Endothelial cell of umbilical vein (primary cell): Measurements from ENCODE around the gene ADSL. TPM values are rescaled to one million over a fixed set of nuclear protein-coding genes. Genes with fewer than 3 reads are reported as not detected.

Experiments
- BruUV-seq: library from RNA; stranded (reverse); fragments of 400-500 nt; replicated peaks from 2 replicates; lab custom pipeline; 2021; lab: Mats Ljungman, UMichigan
- CTCF ChIA-PET: fragments of 300-600, 350-600 bp; sonication (Branson Sonifier 250); formaldehyde crosslinking; loops from one replicate; lab custom pipeline; 2021; ENCODE audit warnings: antibody characterized with exemption, inconsistent platforms; lab: Charles Lee
- POLR2A ChIA-PET: fragments of 300-600, 350-600 bp; sonication (Branson Sonifier 250); formaldehyde crosslinking; loops from one replicate; lab custom pipeline; 2021; ENCODE audit warnings: antibody characterized with exemption, inconsistent platforms; lab: Charles Lee
- DNase-seq: peaks from one replicate; pipeline ENCODE4 v3.0.0-alpha.2; 2011; ENCODE audit warnings: low read depth, low spot score
- FAIRE-seq: peaks from 2 replicates; lab custom pipeline; 2011; peaks lifted over from hg19 to GRCh38; lab: Jason Lieb, UNC
- H2AFZ ChIP-seq: 2 replicates; pipeline ENCODE4 v1.6.0; 2012; ENCODE audit warnings: low read depth, low read length, control low read depth, inconsistent platforms
- H3K27ac ChIP-seq: 2 replicates; pipeline ENCODE4 v1.5.1; 2011; ENCODE audit warnings: low read depth, mild to moderate bottlenecking, control low read depth, low read length, moderate library complexity; ENCODE audit not compliant: insufficient read depth
- H3K27me3 ChIP-seq, 2 experiments: 2 replicates each; pipeline versions ENCODE4 v1.6.0 to v1.6.1; 2011; ENCODE audit warnings: low read length in 2 of 2, mixed read lengths in 1 of 2; ENCODE audit not compliant: control insufficient read depth in 2 of 2, insufficient read depth in 2 of 2
- H3K36me3 ChIP-seq, 2 experiments: 2 replicates in 1 of 2; 3 replicates in 1 of 2; pipeline ENCODE4 v1.5.1; 2011; ENCODE audit warnings: low read length in 2 of 2, mild to moderate bottlenecking in 1 of 2, moderate library complexity in 1 of 2; ENCODE audit not compliant: control insufficient read depth in 2 of 2, insufficient read depth in 2 of 2; ENCODE audit errors: extremely low read depth in 1 of 2
- H3K4me1 ChIP-seq: 3 replicates; pipeline ENCODE4 v1.5.1; 2011; ENCODE audit warnings: mild to moderate bottlenecking, low read length; ENCODE audit not compliant: control insufficient read depth, insufficient read depth; ENCODE audit errors: extremely low read depth
- H3K4me2 ChIP-seq: 2 replicates; pipeline ENCODE4 v1.6.1; 2011; ENCODE audit warnings: low read length, control low read depth, mixed read lengths; ENCODE audit not compliant: insufficient read depth
- H3K4me3 ChIP-seq, 3 experiments: fragments of 200-600 bp in 1 of 3; sonication (generic), shearing (Covaris generic) in 1 of 3; replicated peaks in 1 of 3; 2 replicates each; pipeline ENCODE4 v1.5.1; 2011 to 2016; ENCODE audit warnings: control low read depth in 3 of 3, low read length in 3 of 3, mild to moderate bottlenecking in 2 of 3, inconsistent platforms in 1 of 3, low read depth in 1 of 3, moderate library complexity in 1 of 3; ENCODE audit not compliant: insufficient read depth in 1 of 3
- H3K79me2 ChIP-seq: 2 replicates; pipeline ENCODE4 v1.6.0; 2012; ENCODE audit warnings: low read length, inconsistent platforms; ENCODE audit not compliant: control insufficient read depth, insufficient read depth
- H3K9ac ChIP-seq: replicated peaks from 2 replicates; pipeline ENCODE3; 2011; ENCODE audit warnings: low read length, control low read depth; ENCODE audit not compliant: insufficient read depth; ENCODE audit errors: extremely low read depth
- H3K9me1 ChIP-seq: replicated peaks from 3 replicates; pipeline ENCODE4 v1.6.0; 2011; ENCODE audit warnings: mild to moderate bottlenecking, low read length; ENCODE audit not compliant: control insufficient read depth, insufficient read depth; ENCODE audit errors: extremely low read depth
- H3K9me3 ChIP-seq: replicated peaks from 2 replicates; pipeline ENCODE4 v1.5.1; 2012; ENCODE audit warnings: low read length, inconsistent platforms; ENCODE audit not compliant: control insufficient read depth, insufficient read depth
- H4K20me1 ChIP-seq: replicated peaks from 2 replicates; pipeline ENCODE3; 2011; ENCODE audit warnings: mild to moderate bottlenecking, low read length; ENCODE audit not compliant: control insufficient read depth, insufficient read depth; ENCODE audit errors: extremely low read depth
- CTCF ChIP-seq, 2 donors: IDR thresholded peaks; 1 replicate in 1 of 2; 2 replicates in 1 of 2; pipeline ENCODE4 v1.5.1; 2011; ENCODE audit warnings: low read length in 2 of 2, mild to moderate bottlenecking in 2 of 2, moderate library complexity in 2 of 2, control low read depth in 1 of 2, inconsistent platforms in 1 of 2, low read depth in 1 of 2; ENCODE audit not compliant: insufficient read depth in 1 of 2; ENCODE audit errors: extremely low read depth in 1 of 2
- EZH2 ChIP-seq: IDR thresholded peaks from 2 replicates; pipeline ENCODE4 v1.6.1; 2012; ENCODE audit warnings: borderline replicate concordance, low read depth, mild to moderate bottlenecking, moderate library complexity, low read length, inconsistent platforms; ENCODE audit not compliant: severe bottlenecking
- FOS ChIP-seq: IDR thresholded peaks from 2 replicates; pipeline ENCODE4 v1.6.1; 2011; ENCODE audit warnings: mild to moderate bottlenecking, low read length, moderate library complexity, borderline replicate concordance; ENCODE audit not compliant: insufficient read depth
- GATA2 ChIP-seq: IDR thresholded peaks from 2 replicates; pipeline ENCODE4 v1.7.0; 2011; ENCODE audit warnings: low read depth, mild to moderate bottlenecking, moderate library complexity, mixed read lengths, low read length; ENCODE audit not compliant: insufficient read length, insufficient read depth
- JUN ChIP-seq: IDR thresholded peaks from 2 replicates; pipeline ENCODE4 v1.6.1; 2011; ENCODE audit warnings: borderline replicate concordance, low read depth; ENCODE audit not compliant: insufficient read length, insufficient read depth
- MAX ChIP-seq: IDR thresholded peaks from 2 replicates; pipeline ENCODE4 v1.6.1; 2011; ENCODE audit not compliant: insufficient read depth, insufficient read length
- MYC ChIP-seq: IDR thresholded peaks from one replicate; pipeline ENCODE4 v1.6.1; 2011; ENCODE audit warnings: mild to moderate bottlenecking, low read depth, low read length
- POLR2A ChIP-seq: IDR thresholded peaks from 2 replicates; pipeline ENCODE4 v1.6.1; 2012; ENCODE audit warnings: low read depth, mild to moderate bottlenecking, control low read depth, low read length
- POLR2AphosphoS5 ChIP-seq: IDR thresholded peaks from 2 replicates; pipeline ENCODE4 v1.6.1; 2012; ENCODE audit warnings: low read depth, mild to moderate bottlenecking, control low read depth, low read length, moderate library complexity; ENCODE audit not compliant: insufficient read depth
- dilution Hi-C: fragments of 300-500 bp; cut with MboI; formaldehyde crosslinking; loops from one replicate; pipeline ENCODE4 v1.15.0; 2019; ENCODE audit warnings: low sequenced_read_pairs; ENCODE audit not compliant: extremely low pct_ligation_motif_present
- intact Hi-C: fragments of 100-400 bp; cut with micrococcal nuclease; formaldehyde crosslinking; loops from one replicate; pipeline ENCODE4 v1.10.0; 2022
- polyA plus RNA-seq, 4 experiments: library from polyadenylated mRNA; depleted of rRNA in 3 of 4; stranded (reverse) in 3 of 4; unstranded in 1 of 4; fragments of >200 nt; gene quantifications; 2 replicates each; pipeline versions ENCODE4 v1.2.1 to v1.2.3, GENCODE V29; 2011 to 2012; ENCODE audit warnings: missing spikeins in 1 of 4
- total RNA-seq: library from RNA; stranded (reverse); gene quantifications from 2 replicates; pipeline ENCODE4 v1.2.3, GENCODE V29; 2021

The ADSL gene
- total and polyA plus RNA-seq, 2 donors (not counting 3 experiments of a cell fraction or from before 2014, with no cell fraction given) = 103 to 141 TPM

GRCh38 chr22:40396882-40397281 lies 50.6 kb downstream of the ADSL start:
- no TSS peak for BruUV-seq
- peak; percentile 92 for DNase-seq
- Histone ChIP-seq H3K9me1 (no peaks in the 10 kb centered on the region), H3K36me3 (peaks cover 0 to 3% of the 10 kb centered on the region in 2 experiments), H3K79me2 (peaks cover 7% of the 10 kb centered on the region), H3K27me3 (no peaks in the 10 kb centered on the region), H3K27ac (peak overlapping the region; percentile 60), H4K20me1 (no peaks in the 10 kb centered on the region), H3K4me3 (no peak overlapping the region), H2AFZ (no peak overlapping the region), H3K4me2 (peak overlapping the region; percentile 16), H3K9ac (peak overlapping the region; percentile 31), H3K4me1 (peaks cover 21% of the 10 kb centered on the region), H3K9me3 (no peaks in the 10 kb centered on the region)
- intact Hi-C loops (no loop called here), dilution Hi-C loops (no loop called here)
- ChIA-PET POLR2A (interaction anchor here (0.9 kb wide), 1 partner anchor 10 kb away, joined by 3 read pairs; no protein-coding TSS in a partner anchor), CTCF (interaction anchor here (0.7 to 2.0 kb wide), 13 partner anchors 9 to 286 kb away, joined by 3 to 7 read pairs (median 3); no protein-coding TSS in a partner anchor)
- FAIRE-seq = peak; percentile 94
- TF ChIP-seq FOS (no peak), POLR2A (peak; percentile 62), MAX (no peak), MYC (no peak)

DNA sequence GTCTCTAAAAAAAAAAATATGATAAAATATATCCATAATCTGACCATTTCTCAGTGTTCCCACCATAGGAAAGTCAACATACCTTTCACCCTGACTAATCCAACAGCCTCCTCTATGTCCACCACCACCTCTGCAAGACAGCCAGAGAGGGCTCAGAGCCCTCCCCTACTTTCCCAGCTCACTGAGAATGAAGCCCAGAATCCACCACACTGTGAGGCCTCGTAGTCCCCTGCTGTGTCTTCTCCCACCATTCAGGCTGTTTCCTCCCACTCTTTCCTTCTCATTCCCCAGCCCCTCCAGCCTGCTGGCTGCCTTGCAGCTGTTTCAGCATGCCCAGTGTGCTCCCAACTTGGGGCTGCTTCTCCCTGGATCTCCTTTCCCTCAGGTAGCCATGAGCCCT lies 51.1 kb downstream of the ADSL start:
- POLR2A ChIA-PET = interaction anchor here (0.9 kb wide), 1 partner anchor 10 kb away, joined by 3 read pairs; no protein-coding TSS in a partner anchor
- Histone ChIP-seq H3K27me3 (no peaks in the 10 kb centered on the region), H3K9me1 (no peaks in the 10 kb centered on the region), H3K4me1 (peaks cover 18% of the 10 kb centered on the region), H4K20me1 (no peaks in the 10 kb centered on the region), H3K9ac (peak overlapping the region; percentile 36), H3K9me3 (no peaks in the 10 kb centered on the region), H3K27ac (peak overlapping the region; percentile 60), H3K79me2 (peaks cover 7% of the 10 kb centered on the region), H3K36me3 (peaks cover 0 to 3% of the 10 kb centered on the region in 2 experiments), H3K4me2 (peak overlapping the region; percentile 16), H3K4me3 (no peak overlapping the region), H2AFZ (no peak overlapping the region)
- DNase-seq (peak; percentile 46), FAIRE-seq (no peak)
- TF ChIP-seq POLR2A = no peak
- no peak for TF ChIP-seq FOS
- TF ChIP-seq GATA2 = no peak
- no peak for TF ChIP-seq EZH2
- TF ChIP-seq MAX = no peak
- TF ChIP-seq JUN = no peak
- no peak for TF ChIP-seq CTCF (IDR thresholded peaks at IDR 0.05; ENCODE audit: extremely low read depth in 1 of 2, insufficient read depth in 1 of 2, low read depth in 1 of 2, low read length in 2 of 2)
- no peak for TF ChIP-seq MYC
- TF ChIP-seq POLR2AphosphoS5 = no peak
- CTCF ChIA-PET = interaction anchor here (0.7 to 2.0 kb wide), 11 partner anchors 9 to 286 kb away, joined by 3 to 7 read pairs (median 4); no protein-coding TSS in a partner anchor
- dilution Hi-C loops (no loop called here), intact Hi-C loops (no loop called here)
- TSS peak; percentile 24 for BruUV-seq
